Esophagus (tissue), 2 donors: ENCODE data around the gene SGPL1. TPM values are rescaled to one million over a fixed set of nuclear protein-coding genes. Genes with fewer than 3 reads are reported as not detected.

Source experiments
- H3K27ac ChIP-seq, 2 donors: one replicate each; pipeline ENCODE4 v1.5.1; 2013; ENCODE audit warnings: low read depth in 2 of 2, mild to moderate bottlenecking in 2 of 2, inconsistent platforms in 1 of 2, low read length in 1 of 2, moderate library complexity in 1 of 2
- H3K27me3 ChIP-seq, 2 donors: one replicate each; pipeline ENCODE4 v1.6.1; 2013; ENCODE audit warnings: low read length in 2 of 2, control low read depth in 1 of 2, mild to moderate bottlenecking in 1 of 2; ENCODE audit not compliant: insufficient read depth in 2 of 2, control insufficient read depth in 1 of 2
- H3K36me3 ChIP-seq, 2 donors: one replicate each; pipeline ENCODE4 v1.6.1; 2013; ENCODE audit warnings: low read length in 1 of 2; ENCODE audit not compliant: control insufficient read depth in 2 of 2, insufficient read depth in 2 of 2
- H3K4me1 ChIP-seq, 2 donors: one replicate each; pipeline ENCODE4 v1.6.1; 2013; ENCODE audit warnings: low read length in 1 of 2; ENCODE audit not compliant: control insufficient read depth in 2 of 2, insufficient read depth in 2 of 2
- H3K4me3 ChIP-seq, 2 donors: one replicate each; pipeline ENCODE4 v1.5.1; 2013; ENCODE audit warnings: low read length in 2 of 2, mild to moderate bottlenecking in 2 of 2, low read depth in 1 of 2, moderate library complexity in 1 of 2
- H3K9me3 ChIP-seq, 2 donors: one replicate each; pipeline ENCODE4 v1.6.1; 2013; ENCODE audit warnings: mild to moderate bottlenecking in 2 of 2, low read depth in 1 of 2, low read length in 1 of 2, moderate library complexity in 1 of 2; ENCODE audit not compliant: control insufficient read depth in 2 of 2, insufficient read depth in 1 of 2
- WGBS, 2 donors: extraction: QIAGEN DNeasy Blood & Tissue Kit; methylation state at CpG; one replicate each; pipeline ENCODE4 v1.1.7; 2013; 5-methylcytosine and 5-hydroxymethylcytosine counted together
- polyA plus RNA-seq, 2 donors: library from polyadenylated mRNA; stranded (reverse); fragments of 200-250 nt; gene quantifications; one replicate each; pipeline ENCODE4 v1.2.3, GENCODE V29; 2013
- donor health status: healthy with polysubstance abuse.
- donor health status: Bipolar disorder and iron deficiency.

The SGPL1 gene
- polyA plus RNA-seq, 2 donors: 16.6 to 16.7 TPM

GRCh38 chr10:70908406-70909296, 92.9 kb downstream of the SGPL1 start:
- Histone ChIP-seq H3K27me3 (no peaks in the 10 kb centered on the region), H3K9me3 (no peaks in the 10 kb centered on the region), H3K27ac (no peak overlapping the region), H3K4me3 (no peak overlapping the region), H3K36me3 (no peaks in the 10 kb centered on the region), H3K4me1 (no peaks in the 10 kb centered on the region)
- WGBS, 2 donors: 84 to 86% methylated on average over 12 of the region's 12 CpGs

- Histone ChIP-seq H3K27me3 (no peaks in the 10 kb centered on the region), H3K9me3 (no peaks in the 10 kb centered on the region), H3K4me1 (no peaks in the 10 kb centered on the region), H3K4me3 (no peak overlapping the region), H3K36me3 (no peaks in the 10 kb centered on the region), H3K27ac (no peak overlapping the region)
- 81 to 86% methylated on average over 9 of the region's 9 CpGs for WGBS, 2 donors
Observed at GRCh38 chr10:70909326-70909935, 93.7 kb downstream of the SGPL1 start.

GRCh38 chr10:70910486-70911341, 95.0 kb downstream of the SGPL1 start:
- no peak overlapping the region for H3K27ac ChIP-seq

GRCh38 chr10:70911386-70911785, 95.6 kb downstream of the SGPL1 start:
- Histone ChIP-seq H3K36me3 (no peaks in the 10 kb centered on the region), H3K27ac (no peak overlapping the region), H3K27me3 (no peaks in the 10 kb centered on the region), H3K4me3 (no peak overlapping the region), H3K9me3 (no peaks in the 10 kb centered on the region), H3K4me1 (no peaks in the 10 kb centered on the region)
- WGBS, 2 donors: 83 to 85% methylated on average over 4 of the region's 4 CpGs

More at GRCh38 chr10:70910486-70911341, 95.0 kb downstream of the SGPL1 start:
- H3K4me3 ChIP-seq: no peak overlapping the region
- WGBS, 2 donors: 90 to 93% methylated on average over 16 of the region's 16 CpGs
- no peaks in the 10 kb centered on the region for H3K36me3 ChIP-seq
- H3K27me3 ChIP-seq: no peaks in the 10 kb centered on the region
- H3K4me1 ChIP-seq: no peaks in the 10 kb centered on the region
- no peaks in the 10 kb centered on the region for H3K9me3 ChIP-seq

GRCh38 chr10:70912556-70912955, 96.8 kb downstream of the SGPL1 start:
- Histone ChIP-seq H3K27ac (no peak overlapping the region), H3K4me3 (no peak overlapping the region), H3K4me1 (no peaks in the 10 kb centered on the region), H3K27me3 (no peaks in the 10 kb centered on the region), H3K9me3 (no peaks in the 10 kb centered on the region), H3K36me3 (no peaks in the 10 kb centered on the region)
- 85 to 90% methylated on average over 5 of the region's 5 CpGs for WGBS, 2 donors

GRCh38 chr10:70913191-70913892, 97.6 kb downstream of the SGPL1 start:
- Histone ChIP-seq H3K4me3 (no peak overlapping the region), H3K36me3 (no peaks in the 10 kb centered on the region), H3K4me1 (no peaks in the 10 kb centered on the region), H3K27ac (no peak overlapping the region), H3K9me3 (no peaks in the 10 kb centered on the region), H3K27me3 (no peaks in the 10 kb centered on the region)
- 63 to 70% methylated on average over 6 of the region's 6 CpGs for WGBS, 2 donors

GRCh38 chr10:70913893-70914240, 98.1 kb downstream of the SGPL1 start:
- WGBS, 2 donors: 90 to 92% methylated on average over 3 of the region's 3 CpGs
- Histone ChIP-seq H3K27ac (no peak overlapping the region), H3K4me1 (no peaks in the 10 kb centered on the region), H3K27me3 (no peaks in the 10 kb centered on the region), H3K36me3 (no peaks in the 10 kb centered on the region), H3K4me3 (no peak overlapping the region), H3K9me3 (no peaks in the 10 kb centered on the region)

GRCh38 chr10:70914316-70914864, 98.6 kb downstream of the SGPL1 start:
- H3K4me3 ChIP-seq: no peak overlapping the region
- no peak overlapping the region for H3K27ac ChIP-seq
- peaks cover 0 to under 1% of the 10 kb centered on the region in 2 donors for H3K4me1 ChIP-seq
- WGBS, 2 donors: 84 to 86% methylated on average over 10 of the region's 10 CpGs
- H3K9me3 ChIP-seq: no peaks in the 10 kb centered on the region
- H3K36me3 ChIP-seq: no peaks in the 10 kb centered on the region
- H3K27me3 ChIP-seq: no peaks in the 10 kb centered on the region

GRCh38 chr10:70915206-70915605, 99.5 kb downstream of the SGPL1 start:
- Histone ChIP-seq H3K27me3 (no peaks in the 10 kb centered on the region), H3K4me3 (no peak overlapping the region), H3K4me1 (peaks cover 2 to 3% of the 10 kb centered on the region in 2 donors), H3K27ac (no peak overlapping the region), H3K36me3 (no peaks in the 10 kb centered on the region), H3K9me3 (peaks cover 0 to 2% of the 10 kb centered on the region in 2 donors)
- WGBS, 2 donors: 86 to 92% methylated on average over 5 of the region's 5 CpGs
